Body of pancreas (tissue), 4 donors: ENCODE results near the gene LAT. TPM values are rescaled to one million over a fixed set of nuclear protein-coding genes. Genes with fewer than 3 reads are reported as not detected.

ENCODE experiments used
- ATAC-seq: fragments of 150-250 bp; one replicate; pipeline ENCODE4 v1.9.1; 2016
- DNase-seq, 4 donors: peaks; one replicate each; pipeline ENCODE4 v3.0.0-alpha.2; 2019
- H3K27ac ChIP-seq, 4 donors: fragments of 200-600 bp; sonication (generic); 1 replicate in 3 of 4; 2 replicates in 1 of 4; pipeline versions ENCODE4 v1.5.1 to v1.6.1; 2016 to 2019; ENCODE audit warnings: mild to moderate bottlenecking in 1 of 4, mixed read lengths in 1 of 4, moderate library complexity in 1 of 4
- H3K27me3 ChIP-seq, 2 donors: fragments of 200-600 bp; sonication (generic); one replicate each; pipeline ENCODE4 v1.6.0; 2016; ENCODE audit warnings: mild to moderate bottlenecking in 1 of 2
- H3K36me3 ChIP-seq, 2 donors: fragments of 200-600 bp; sonication (generic); replicated peaks in 1 of 2; 2 replicates each; pipeline ENCODE4 v1.5.1; 2016; ENCODE audit warnings: low read depth in 2 of 2; ENCODE audit not compliant: insufficient read depth in 1 of 2
- H3K4me1 ChIP-seq: fragments of 200-600 bp; sonication (generic); one replicate; pipeline ENCODE4 v1.6.0; 2016
- H3K4me3 ChIP-seq, 2 donors: fragments of 200-600 bp; sonication (generic); 1 replicate in 1 of 2; 2 replicates in 1 of 2; pipeline ENCODE4 v1.5.1; 2016 to 2019
- H3K9me3 ChIP-seq, 3 donors: fragments of 200-600 bp; sonication (generic); 1 replicate in 2 of 3; 2 replicates in 1 of 3; pipeline ENCODE4 v1.5.1; 2016
- POLR2A ChIP-seq, 3 donors: fragments of 450-650 bp; IDR thresholded peaks; one replicate each; pipeline ENCODE4 v1.6.1; 2016; ENCODE audit warnings: antibody characterized with exemption in 3 of 3, mild to moderate bottlenecking in 2 of 3
- WGBS, 2 donors: methylation state at CpG; one replicate each; pipeline ENCODE4 v1.1.5; 2017; 5-methylcytosine and 5-hydroxymethylcytosine counted together
- intact Hi-C: fragments of 100-400 bp; cut with DNase I; formaldehyde crosslinking; loops from one replicate; pipeline ENCODE4 v1.15.1; 2023
- total RNA-seq, 2 donors: library from RNA; depleted of rRNA; stranded (reverse); fragments of >200 nt; gene quantifications; one replicate each; pipeline ENCODE4 v1.1.0, GENCODE V29; 2016
- TF ChIP-seq, protein P1 (sequence below), 7 experiments: fragments of 450-650 bp in 4 of 7; fragments of 200-600 bp in 3 of 7; sonication (generic) in 3 of 7; IDR thresholded peaks; one replicate each; pipeline ENCODE4 v1.5.1; 2016 to 2019; ENCODE audit warnings: antibody characterized with exemption in 7 of 7

LAT gene
- total RNA-seq, 2 donors from 2014 or later = 1.6 to 4.7 TPM

DNA sequence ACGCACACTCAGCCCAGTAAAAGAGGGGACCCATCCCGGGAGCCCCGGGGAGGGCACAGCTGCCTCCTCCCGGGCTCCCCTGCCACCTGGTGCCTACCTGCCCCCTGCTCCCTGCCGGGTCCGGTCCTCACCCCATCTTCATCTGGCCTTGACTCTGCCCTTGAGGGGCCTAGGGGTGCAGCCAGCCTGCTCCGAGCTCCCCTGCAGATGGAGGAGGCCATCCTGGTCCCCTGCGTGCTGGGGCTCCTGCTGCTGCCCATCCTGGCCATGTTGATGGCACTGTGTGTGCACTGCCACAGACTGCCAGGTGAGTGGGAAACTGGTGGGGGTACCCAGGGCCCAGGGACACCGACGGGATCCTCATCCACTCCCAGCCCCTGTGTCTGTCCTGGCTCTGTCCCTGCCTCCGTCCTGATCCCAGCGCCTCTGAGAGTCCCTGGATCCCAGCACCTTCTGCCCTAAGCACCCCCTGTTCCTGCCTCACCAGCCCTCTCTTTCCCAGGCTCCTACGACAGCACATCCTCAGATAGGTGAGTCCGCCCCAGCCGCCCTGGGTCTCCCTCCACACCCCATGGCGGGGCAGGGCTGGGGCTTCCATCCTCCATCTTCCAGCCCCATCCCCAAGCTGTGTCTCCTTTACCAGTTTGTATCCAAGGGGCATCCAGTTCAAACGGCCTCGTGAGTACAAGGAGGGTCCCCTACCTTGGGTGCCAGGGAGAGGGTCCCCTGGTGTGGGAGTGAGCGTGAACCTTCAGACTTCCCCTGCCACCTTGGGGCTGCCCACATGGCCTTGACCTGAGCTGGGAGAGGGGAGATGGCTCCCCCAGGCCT, 574 bp downstream of the LAT start:
- H3K27ac ChIP-seq = no peak overlapping the region
- no peaks in the 10 kb centered on the region for H3K27me3 ChIP-seq
- H3K9me3 ChIP-seq = peaks cover 0 to 4% (median 0%) of the 10 kb centered on the region in 3 donors
- no peak overlapping the region for H3K4me3 ChIP-seq
- ATAC-seq (no peak), DNase-seq (no peak)
- H3K4me1 ChIP-seq = no peaks in the 10 kb centered on the region
- TF ChIP-seq, protein P1, sequence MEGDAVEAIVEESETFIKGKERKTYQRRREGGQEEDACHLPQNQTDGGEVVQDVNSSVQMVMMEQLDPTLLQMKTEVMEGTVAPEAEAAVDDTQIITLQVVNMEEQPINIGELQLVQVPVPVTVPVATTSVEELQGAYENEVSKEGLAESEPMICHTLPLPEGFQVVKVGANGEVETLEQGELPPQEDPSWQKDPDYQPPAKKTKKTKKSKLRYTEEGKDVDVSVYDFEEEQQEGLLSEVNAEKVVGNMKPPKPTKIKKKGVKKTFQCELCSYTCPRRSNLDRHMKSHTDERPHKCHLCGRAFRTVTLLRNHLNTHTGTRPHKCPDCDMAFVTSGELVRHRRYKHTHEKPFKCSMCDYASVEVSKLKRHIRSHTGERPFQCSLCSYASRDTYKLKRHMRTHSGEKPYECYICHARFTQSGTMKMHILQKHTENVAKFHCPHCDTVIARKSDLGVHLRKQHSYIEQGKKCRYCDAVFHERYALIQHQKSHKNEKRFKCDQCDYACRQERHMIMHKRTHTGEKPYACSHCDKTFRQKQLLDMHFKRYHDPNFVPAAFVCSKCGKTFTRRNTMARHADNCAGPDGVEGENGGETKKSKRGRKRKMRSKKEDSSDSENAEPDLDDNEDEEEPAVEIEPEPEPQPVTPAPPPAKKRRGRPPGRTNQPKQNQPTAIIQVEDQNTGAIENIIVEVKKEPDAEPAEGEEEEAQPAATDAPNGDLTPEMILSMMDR (IDR thresholded peaks at IDR 0.05) = no peak
- no peak for TF ChIP-seq POLR2A (IDR thresholded peaks at IDR 0.05)
- intact Hi-C loops = no loop called here
- peaks cover 4 to 6% of the 10 kb centered on the region in 2 donors for H3K36me3 ChIP-seq
- WGBS, 2 donors = 72 to 79% methylated on average over 15 to 19 of the region's 19 CpGs

DNA sequence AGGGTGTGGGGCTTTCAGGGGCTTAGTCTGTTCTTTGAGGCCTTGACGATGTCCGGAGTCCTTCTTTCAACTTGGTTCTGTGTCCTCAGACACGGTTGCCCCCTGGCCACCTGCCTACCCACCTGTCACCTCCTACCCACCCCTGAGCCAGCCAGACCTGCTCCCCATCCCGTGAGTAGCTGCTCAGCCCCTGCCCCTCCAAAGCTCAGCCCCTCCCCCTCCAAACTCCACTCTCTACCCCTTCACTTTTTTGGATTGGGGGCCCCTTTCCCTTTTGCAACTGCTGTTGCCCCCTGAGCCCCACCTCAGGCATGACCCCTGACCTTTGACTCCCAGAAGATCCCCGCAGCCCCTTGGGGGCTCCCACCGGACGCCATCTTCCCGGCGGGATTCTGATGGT, 1.2 kb downstream of the LAT start:
- H3K27ac ChIP-seq = no peak overlapping the region
- H3K36me3 ChIP-seq = peaks cover 4% of the 10 kb centered on the region in 2 donors
- H3K9me3 ChIP-seq = peaks cover 0 to 4% (median 0%) of the 10 kb centered on the region in 3 donors
- TF ChIP-seq POLR2A (IDR thresholded peaks at IDR 0.05) = no peak
- TF ChIP-seq, protein P1 (IDR thresholded peaks at IDR 0.05) = no peak
- no peak overlapping the region for H3K4me3 ChIP-seq
- DNase-seq (no peak), ATAC-seq (no peak)
- no peaks in the 10 kb centered on the region for H3K4me1 ChIP-seq
- intact Hi-C loops = no loop called here
- no peaks in the 10 kb centered on the region for H3K27me3 ChIP-seq
- WGBS, 2 donors = 85 to 90% methylated on average over 6 to 9 of the region's 9 CpGs

- Histone ChIP-seq H3K9me3 (peaks cover 0 to 4% (median 0%) of the 10 kb centered on the region in 3 donors), H3K4me3 (no peak overlapping the region), H3K27me3 (no peaks in the 10 kb centered on the region), H3K36me3 (peaks cover 4% of the 10 kb centered on the region in 2 donors), H3K4me1 (no peaks in the 10 kb centered on the region), H3K27ac (no peak overlapping the region)
- no peak for ATAC-seq
- intact Hi-C loops = no loop called here
- 84 to 91% methylated on average over 13 of the region's 13 CpGs for WGBS, 2 donors
- no peak for DNase-seq
- no peak for TF ChIP-seq POLR2A (IDR thresholded peaks at IDR 0.05)
- TF ChIP-seq, protein P1 (IDR thresholded peaks at IDR 0.05) = no peak
Measured at GRCh38 chr16:28986492-28986891, 1.6 kb downstream of the LAT start.

GRCh38 chr16:28987170-28987853, 2.5 kb downstream of the LAT start:
- Histone ChIP-seq H3K4me1 (no peaks in the 10 kb centered on the region), H3K4me3 (no peak overlapping the region), H3K9me3 (peaks cover 0 to 4% (median 0%) of the 10 kb centered on the region in 3 donors), H3K27ac (no peak overlapping the region), H3K27me3 (no peaks in the 10 kb centered on the region), H3K36me3 (peaks cover 2 to 4% of the 10 kb centered on the region in 2 donors)
- intact Hi-C loops = no loop called here
- 93 to 94% methylated on average over 4 of the region's 4 CpGs for WGBS, 2 donors
- ATAC-seq = no peak
- no peak for DNase-seq
- no peak for TF ChIP-seq POLR2A (IDR thresholded peaks at IDR 0.05)
- TF ChIP-seq, protein P1 (IDR thresholded peaks at IDR 0.05) = no peak
